HepG2 (cell line): ENCODE results near the gene RCE1. TPM values are rescaled to one million over a fixed set of nuclear protein-coding genes. Genes with fewer than 3 reads are reported as not detected.

Source experiments
- AGO2 ChIP-seq: fragments of 200-400 bp; formaldehyde crosslinking; optimal IDR thresholded peaks from 2 replicates; pipeline ENCODE3; 2017; ENCODE audit warnings: mild to moderate bottlenecking, low read depth, low read length, moderate library complexity
- CSRNP2 ChIP-seq: sonication (generic); formaldehyde crosslinking; conservative IDR thresholded peaks from 2 replicates; pipeline ENCODE4 v1.8.0; 2022; ENCODE audit warnings: low read depth, missing genetic modification reagents
- ETV5 ChIP-seq: IDR thresholded peaks from 2 replicates; pipeline ENCODE4 v1.6.1; 2018; ENCODE audit warnings: missing biosample characterization, missing genetic modification reagents, inconsistent platforms, borderline replicate concordance
- FOXP4 ChIP-seq: sonication (generic); formaldehyde crosslinking; IDR thresholded peaks from 2 replicates; pipeline ENCODE4 v1.4.0; 2020; ENCODE audit warnings: missing genetic modification reagents
- GLI4 ChIP-seq: sonication (generic); formaldehyde crosslinking; IDR thresholded peaks from 2 replicates; pipeline ENCODE4 v1.5.1; 2020; ENCODE audit warnings: missing genetic modification reagents, mild to moderate bottlenecking, moderate library complexity, borderline replicate concordance
- HIC2 ChIP-seq: sonication (generic); formaldehyde crosslinking; IDR thresholded peaks from 2 replicates; pipeline ENCODE4 v1.9.0; 2022; ENCODE audit warnings: low read depth, missing genetic modification reagents
- PBX2 ChIP-seq: IDR thresholded peaks from 2 replicates; pipeline ENCODE4 v1.6.1; 2016; ENCODE audit warnings: control low read depth
- POLR2A ChIP-seq, 2 experiments: IDR thresholded peaks; 2 replicates each; pipeline ENCODE4 v1.6.1; 2011; ENCODE audit warnings: low read depth in 2 of 2, low read length in 2 of 2, mild to moderate bottlenecking in 1 of 2, moderate library complexity in 1 of 2; ENCODE audit not compliant: insufficient read depth in 1 of 2
- RNF2 ChIP-seq: fragments of 450-650 bp; conservative IDR thresholded peaks from 2 replicates; pipeline ENCODE4 v1.6.1; 2016; ENCODE audit warnings: low read depth
- SALL1 ChIP-seq: sonication (generic); formaldehyde crosslinking; IDR thresholded peaks from 2 replicates; pipeline ENCODE4 v1.8.0; 2022; ENCODE audit warnings: mild to moderate bottlenecking, missing genetic modification reagents
- SNRNP70 ChIP-seq: fragments of 200-400 bp; formaldehyde crosslinking; IDR thresholded peaks from 2 replicates; pipeline ENCODE4 v1.6.1; 2017; ENCODE audit warnings: mild to moderate bottlenecking, low read depth, low read length, moderate library complexity
- ZBTB3 ChIP-seq: sonication (generic); formaldehyde crosslinking; IDR thresholded peaks from 2 replicates; pipeline ENCODE4 v1.4.0; 2020; ENCODE audit warnings: low read depth, mild to moderate bottlenecking, moderate library complexity, missing genetic modification reagents, borderline replicate concordance
- ZMAT3 ChIP-seq: sonication (generic); formaldehyde crosslinking; conservative IDR thresholded peaks from 2 replicates; pipeline ENCODE4 v1.7.0; 2021; ENCODE audit warnings: missing genetic modification reagents
- ZNF225 ChIP-seq: sonication (generic); formaldehyde crosslinking; IDR thresholded peaks from 2 replicates; pipeline ENCODE4 v1.4.0; 2020; ENCODE audit warnings: mild to moderate bottlenecking, missing genetic modification reagents
- ZNF557 ChIP-seq: sonication (generic); formaldehyde crosslinking; IDR thresholded peaks from 2 replicates; pipeline ENCODE4 v1.4.0; 2020; ENCODE audit warnings: missing genetic modification reagents
- ZNF619 ChIP-seq: sonication (generic); formaldehyde crosslinking; IDR thresholded peaks from 2 replicates; pipeline ENCODE4 v1.4.0; 2020; ENCODE audit warnings: mild to moderate bottlenecking, missing genetic modification reagents
- ZNF652 ChIP-seq: IDR thresholded peaks from 2 replicates; pipeline ENCODE4 v1.6.1; 2016; ENCODE audit warnings: low read depth, borderline replicate concordance
- ZNF891 ChIP-seq: sonication (generic); formaldehyde crosslinking; IDR thresholded peaks from 2 replicates; pipeline ENCODE4 v1.5.0; 2020; ENCODE audit warnings: mild to moderate bottlenecking, missing genetic modification reagents
- polyA plus RNA-seq, 8 experiments: library from polyadenylated mRNA; depleted of rRNA in 3 of 8; stranded (reverse) in 7 of 8; unstranded in 1 of 8; fragments of >200 nt; fragmentation: Illumina TruSeq in 4 of 8; extraction: Trizol in 4 of 8; gene quantifications; 2 replicates each; pipeline versions ENCODE4 v1.2.1 to v1.2.3, GENCODE V29; 2011 to 2016; ENCODE audit warnings: low read depth in 4 of 8, missing spikeins in 1 of 8, mixed read lengths in 1 of 8; ENCODE audit not compliant: insufficient read depth in 1 of 8
- total RNA-seq, 5 experiments: library from RNA; depleted of rRNA; stranded (reverse); fragments of >200 nt; fragmentation: Illumina TruSeq; extraction: Trizol; gene quantifications; 2 replicates each; pipeline ENCODE4 v1.2.3, GENCODE V29; 2016; ENCODE audit warnings: low read depth in 1 of 5

The RCE1 gene
- total and polyA plus RNA-seq, 2 of the 13 experiments (the other 11 are each of a cell fraction or from before 2014, with no cell fraction given), result 22.2 to 22.4 TPM

GRCh38 chr11:66855574-66856495, 12.6 kb downstream of the RCE1 start (continued):
- TF ChIP-seq ZNF891 (CRISPR knock-in tag) (no peak), FOXP4 (CRISPR knock-in tag) (peak; percentile 9; the same call in 1 of the 2 replicates), ZNF557 (CRISPR knock-in tag) (no peak), GLI4 (CRISPR knock-in tag) (no peak), ETV5 (CRISPR knock-in tag) (peak; percentile 35; the same call in 1 of the 2 replicates), AGO2 (peak; percentile 89), ZMAT3 (CRISPR knock-in tag) (no peak), SNRNP70 (no peak), PBX2 (no peak), RNF2 (no peak), ZNF225 (0 out of 2 replicates have a peak, but pooled peaks have one; percentile 52), SALL1 (peak; percentile 16; the same call in 1 of the 2 replicates), CSRNP2 (CRISPR knock-in tag) (no peak), ZNF652 (CRISPR knock-in tag) (no peak), ZNF619 (CRISPR knock-in tag) (no peak), ZBTB3 (CRISPR knock-in tag) (no peak), POLR2A (IDR thresholded peaks at IDR 0.05; ENCODE audit: insufficient read depth in 1 of 2, low read depth in 2 of 2, low read length in 2 of 2) (peak in 1 of 2 experiments; percentile 58; a peak in 2 of 4 replicates), HIC2 (CRISPR knock-in tag) (0 out of 2 replicates have a peak, but pooled peaks have one; percentile 22)
